ENCODE data around the gene RALGAPA2. TPM values are rescaled to one million over a fixed set of nuclear protein-coding genes. Genes with fewer than 3 reads are reported as not detected.

RALGAPA2 gene
- total and polyA plus RNA-seq, 3 donors from 2014 or later, result 26.9 to 61.5 (median 59.2) TPM

- no peak for DNase-seq
- H3K4me1 ChIP-seq, result no peaks in the 10 kb centered on the region
These were observed 12.5 kb downstream of the RALGAPA2 start for GRCh38 chr20:20699917-20700316.

GRCh38 chr20:20699144-20699543 lies 13.3 kb downstream of the RALGAPA2 start:
- Histone ChIP-seq H3K4me3 (no peak overlapping the region), H3K9me3 (no peaks in the 10 kb centered on the region), H3K27ac (no peak overlapping the region), H3K36me3 (ENCODE audit: low read depth, missing control alignments) (no peaks in the 10 kb centered on the region), H3K4me1 (no peaks in the 10 kb centered on the region), H3K27me3 (no peaks in the 10 kb centered on the region)
- 87 to 89% methylated on average over 3 of the region's 3 CpGs for WGBS, 2 donors
- intact Hi-C loops (cut with DNase I; ENCODE audit: low total_unique reads), result no loop called here
- DNase-seq, result no peak
- TF ChIP-seq CTCF (IDR thresholded peaks at IDR 0.05) (no peak), POLR2A (IDR thresholded peaks at IDR 0.05) (no peak)

More at GRCh38 chr20:20699917-20700316, 12.5 kb downstream of the RALGAPA2 start:
- Histone ChIP-seq H3K36me3 (ENCODE audit: low read depth, missing control alignments) (no peaks in the 10 kb centered on the region), H3K27ac (no peak overlapping the region), H3K4me3 (no peak overlapping the region), H3K9me3 (no peaks in the 10 kb centered on the region), H3K27me3 (no peaks in the 10 kb centered on the region)
- intact Hi-C loops (cut with DNase I; ENCODE audit: low total_unique reads), result no loop called here
- WGBS, 2 donors, result 80 to 92% methylated on average over 4 of the region's 4 CpGs
- TF ChIP-seq CTCF (IDR thresholded peaks at IDR 0.05), result no peak
- no peak for TF ChIP-seq POLR2A (IDR thresholded peaks at IDR 0.05)

GRCh38 chr20:20697325-20697845 lies 15.1 kb downstream of the RALGAPA2 start:
- Histone ChIP-seq H3K9me3 (no peaks in the 10 kb centered on the region), H3K4me1 (peaks cover 4% of the 10 kb centered on the region), H3K36me3 (ENCODE audit: low read depth, missing control alignments) (no peaks in the 10 kb centered on the region), H3K27me3 (no peaks in the 10 kb centered on the region), H3K4me3 (no peak overlapping the region), H3K27ac (no peak overlapping the region)
- DNase-seq, result no peak
- WGBS, 2 donors, result 84 to 94% methylated on average over 4 of the region's 4 CpGs
- intact Hi-C loops (cut with DNase I; ENCODE audit: low total_unique reads), result no loop called here
- TF ChIP-seq POLR2A (IDR thresholded peaks at IDR 0.05), result no peak
- TF ChIP-seq CTCF (IDR thresholded peaks at IDR 0.05), result no peak

- WGBS, 2 donors, result 91 to 100% methylated on average over 1 of the region's 1 CpG
- no peak overlapping the region for H3K4me3 ChIP-seq
- TF ChIP-seq POLR2A (IDR thresholded peaks at IDR 0.05), result no peak
- TF ChIP-seq CTCF (IDR thresholded peaks at IDR 0.05), result no peak
- no peak for DNase-seq
- no peak overlapping the region for H3K27ac ChIP-seq
- peaks cover 5% of the 10 kb centered on the region for H3K4me1 ChIP-seq
- H3K27me3 ChIP-seq, result no peaks in the 10 kb centered on the region
- H3K36me3 ChIP-seq (ENCODE audit: low read depth, missing control alignments), result no peaks in the 10 kb centered on the region
- intact Hi-C loops (cut with DNase I; ENCODE audit: low total_unique reads), result no loop called here
- no peaks in the 10 kb centered on the region for H3K9me3 ChIP-seq
These were observed 17.1 kb downstream of the RALGAPA2 start for GRCh38 chr20:20695250-20695816.

- 90 to 92% methylated on average over 4 of the region's 4 CpGs for WGBS, 2 donors
- no peaks in the 10 kb centered on the region for H3K36me3 ChIP-seq (ENCODE audit: low read depth, missing control alignments)
- no peaks in the 10 kb centered on the region for H3K9me3 ChIP-seq
- peaks cover 5% of the 10 kb centered on the region for H3K4me1 ChIP-seq
- TF ChIP-seq CTCF (IDR thresholded peaks at IDR 0.05) (no peak), POLR2A (IDR thresholded peaks at IDR 0.05) (no peak)
- H3K27me3 ChIP-seq, result no peaks in the 10 kb centered on the region
- intact Hi-C loops (cut with DNase I; ENCODE audit: low total_unique reads), result no loop called here
- no peak overlapping the region for H3K27ac ChIP-seq
- H3K4me3 ChIP-seq, result no peak overlapping the region
- DNase-seq, result no peak
These were observed 17.9 kb downstream of the RALGAPA2 start for GRCh38 chr20:20694591-20694990.

All from testis (tissue), 3 donors.